Measurements from ENCODE around the gene CAMKMT. TPM values are rescaled to one million over a fixed set of nuclear protein-coding genes. Genes with fewer than 3 reads are reported as not detected.

CAMKMT gene
- total RNA-seq, 2 experiments from 2014 or later: 25.7 to 27.4 TPM

DNA sequence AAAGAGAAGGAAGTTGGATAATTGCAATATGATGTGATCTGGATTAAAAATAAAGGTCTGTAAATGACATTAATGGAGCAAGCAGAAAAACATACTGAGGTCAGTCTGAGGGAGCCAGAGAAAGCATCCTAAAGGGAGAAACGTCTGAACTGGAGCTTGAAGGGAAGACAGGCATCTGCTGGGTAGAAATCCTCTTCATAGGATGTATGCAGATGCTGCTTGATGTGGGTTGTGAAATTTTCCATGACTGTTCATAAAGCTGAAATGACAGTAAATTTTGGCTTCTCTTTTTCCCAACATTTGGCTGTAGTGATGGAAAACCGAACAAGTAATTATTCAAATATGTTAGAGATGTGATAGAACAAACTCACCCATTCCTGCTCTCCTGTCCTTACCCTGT lies 287.6 kb downstream of the CAMKMT start:
- CTCF ChIA-PET (ENCODE audit: unreplicated experiment): no interaction called here
- no TSS peak for BruUV-seq (replicated peaks)
- POLR2A ChIA-PET: interaction anchor here (0.6 kb wide), 2 partner anchors 24 to 275 kb away, joined by 3 read pairs; no protein-coding TSS in a partner anchor

DNA sequence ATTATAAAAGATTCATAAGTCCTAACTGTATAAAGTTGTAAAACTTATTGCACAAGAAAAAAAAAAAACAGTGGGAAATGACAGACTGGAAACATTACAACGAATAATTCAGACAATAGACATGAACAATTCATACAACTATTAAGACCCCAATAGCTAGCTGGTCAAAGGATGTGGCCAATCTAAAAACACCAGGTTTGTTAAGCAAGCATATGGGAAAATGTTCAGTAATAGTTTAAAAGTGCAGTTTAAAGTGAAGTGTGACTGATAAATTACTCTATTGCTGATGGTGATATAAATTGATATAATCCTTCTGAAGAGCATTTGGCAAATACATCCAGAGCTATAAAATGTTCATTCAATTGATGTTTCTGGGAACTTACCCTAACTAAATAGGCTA lies 289.0 kb downstream of the CAMKMT start:
- no peak overlapping the region for H3K4me3 ChIP-seq (ENCODE audit: low read depth, low read length, poor library complexity, severe bottlenecking)
- no peak overlapping the region for H3K27ac ChIP-seq (ENCODE audit: low read depth, low read length, poor library complexity, severe bottlenecking)
- H3K9me3 ChIP-seq (ENCODE audit: low read length): no peaks in the 10 kb centered on the region
- H3K4me2 ChIP-seq (ENCODE audit: low read length): no peak overlapping the region
- POLR2A ChIA-PET: no interaction called here
- DNase-seq (ENCODE audit: low spot score): no peak
- no TSS peak for BruUV-seq (replicated peaks)
- CTCF ChIA-PET (ENCODE audit: unreplicated experiment): no interaction called here
- intact Hi-C loops (cut with micrococcal nuclease; ENCODE audit: unreplicated experiment): no loop called here
- H3K4me1 ChIP-seq (ENCODE audit: insufficient read depth, low read length, poor library complexity, severe bottlenecking): no peaks in the 10 kb centered on the region
- 0 out of 2 replicates have a peak, but pooled peaks cover 4% of the 10 kb centered on the region for H4K20me1 ChIP-seq (ENCODE audit: insufficient read depth, low read length)
- H3K9me2 ChIP-seq (ENCODE audit: insufficient read depth, low read length): no peaks in the 10 kb centered on the region
- H3K36me3 ChIP-seq (ENCODE audit: insufficient read depth, low read length): no peaks in the 10 kb centered on the region
- H2AFZ ChIP-seq (ENCODE audit: low read length): no peak overlapping the region
- H3K79me2 ChIP-seq (ENCODE audit: insufficient read depth, low read depth, low read length): no peaks in the 10 kb centered on the region
- TF ChIP-seq, protein P1, sequence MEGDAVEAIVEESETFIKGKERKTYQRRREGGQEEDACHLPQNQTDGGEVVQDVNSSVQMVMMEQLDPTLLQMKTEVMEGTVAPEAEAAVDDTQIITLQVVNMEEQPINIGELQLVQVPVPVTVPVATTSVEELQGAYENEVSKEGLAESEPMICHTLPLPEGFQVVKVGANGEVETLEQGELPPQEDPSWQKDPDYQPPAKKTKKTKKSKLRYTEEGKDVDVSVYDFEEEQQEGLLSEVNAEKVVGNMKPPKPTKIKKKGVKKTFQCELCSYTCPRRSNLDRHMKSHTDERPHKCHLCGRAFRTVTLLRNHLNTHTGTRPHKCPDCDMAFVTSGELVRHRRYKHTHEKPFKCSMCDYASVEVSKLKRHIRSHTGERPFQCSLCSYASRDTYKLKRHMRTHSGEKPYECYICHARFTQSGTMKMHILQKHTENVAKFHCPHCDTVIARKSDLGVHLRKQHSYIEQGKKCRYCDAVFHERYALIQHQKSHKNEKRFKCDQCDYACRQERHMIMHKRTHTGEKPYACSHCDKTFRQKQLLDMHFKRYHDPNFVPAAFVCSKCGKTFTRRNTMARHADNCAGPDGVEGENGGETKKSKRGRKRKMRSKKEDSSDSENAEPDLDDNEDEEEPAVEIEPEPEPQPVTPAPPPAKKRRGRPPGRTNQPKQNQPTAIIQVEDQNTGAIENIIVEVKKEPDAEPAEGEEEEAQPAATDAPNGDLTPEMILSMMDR (conservative IDR thresholded peaks at IDR 0.05; ENCODE audit: low read length): no peak
- TF ChIP-seq EZH2phosphoT487 (IDR thresholded peaks at IDR 0.05; ENCODE audit: borderline replicate concordance, low read depth, low read length): no peak

More for the DNA sequence above, 287.6 kb downstream of the CAMKMT start:
- Histone ChIP-seq H3K27ac (ENCODE audit: low read depth, low read length, poor library complexity, severe bottlenecking) (no peak overlapping the region), H3K9me2 (ENCODE audit: insufficient read depth, low read length) (no peaks in the 10 kb centered on the region), H3K79me2 (ENCODE audit: insufficient read depth, low read depth, low read length) (no peaks in the 10 kb centered on the region), H3K4me2 (ENCODE audit: low read length) (no peak overlapping the region), H3K9me3 (ENCODE audit: low read length) (no peaks in the 10 kb centered on the region), H3K4me3 (ENCODE audit: low read depth, low read length, poor library complexity, severe bottlenecking) (no peak overlapping the region), H3K36me3 (ENCODE audit: insufficient read depth, low read length) (no peaks in the 10 kb centered on the region), H4K20me1 (ENCODE audit: insufficient read depth, low read length) (0 out of 2 replicates have a peak, but pooled peaks cover 4% of the 10 kb centered on the region), H2AFZ (ENCODE audit: low read length) (no peak overlapping the region), H3K4me1 (ENCODE audit: insufficient read depth, low read length, poor library complexity, severe bottlenecking) (no peaks in the 10 kb centered on the region)
- intact Hi-C loops (cut with micrococcal nuclease; ENCODE audit: unreplicated experiment): no loop called here
- no peak for DNase-seq (ENCODE audit: low spot score)
- TF ChIP-seq, protein P1 (conservative IDR thresholded peaks at IDR 0.05; ENCODE audit: low read length): no peak
- no peak for TF ChIP-seq EZH2phosphoT487 (IDR thresholded peaks at IDR 0.05; ENCODE audit: borderline replicate concordance, low read depth, low read length)

DNA sequence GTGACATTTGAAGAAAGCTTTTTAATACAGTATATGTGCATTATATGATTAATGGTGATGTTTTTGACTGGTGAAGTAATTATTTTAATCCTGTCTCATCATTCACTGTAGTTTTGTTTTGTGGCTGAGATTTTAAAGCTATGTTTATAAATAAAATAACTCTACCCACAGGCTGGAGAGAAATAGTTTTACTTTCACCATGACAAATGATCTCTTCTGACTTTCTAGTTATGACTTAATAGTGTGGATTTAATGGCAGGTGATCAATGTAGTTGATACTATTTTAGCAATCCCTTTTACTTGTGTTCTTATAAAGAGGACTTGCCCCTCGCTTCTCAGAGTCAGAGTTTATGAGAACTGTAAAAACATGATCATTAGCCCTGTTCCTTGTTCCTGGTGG lies 290.2 kb downstream of the CAMKMT start:
- intact Hi-C loops (cut with micrococcal nuclease; ENCODE audit: unreplicated experiment): no loop called here
- no peak overlapping the region for H3K4me3 ChIP-seq (ENCODE audit: low read depth, low read length, poor library complexity, severe bottlenecking)
- CTCF ChIA-PET (ENCODE audit: unreplicated experiment): no interaction called here
- H3K79me2 ChIP-seq (ENCODE audit: insufficient read depth, low read depth, low read length): no peaks in the 10 kb centered on the region
- no peaks in the 10 kb centered on the region for H3K36me3 ChIP-seq (ENCODE audit: insufficient read depth, low read length)
- H3K9me3 ChIP-seq (ENCODE audit: low read length): no peaks in the 10 kb centered on the region
- TF ChIP-seq EZH2phosphoT487 (IDR thresholded peaks at IDR 0.05; ENCODE audit: borderline replicate concordance, low read depth, low read length): no peak
- TF ChIP-seq, protein P1 (conservative IDR thresholded peaks at IDR 0.05; ENCODE audit: low read length): no peak
- POLR2A ChIA-PET: interaction anchor here (0.6 to 0.8 kb wide), 3 partner anchors 18 to 78 kb away, joined by 3 read pairs; no protein-coding TSS in a partner anchor
- BruUV-seq (replicated peaks): no TSS peak
- no peaks in the 10 kb centered on the region for H3K4me1 ChIP-seq (ENCODE audit: insufficient read depth, low read length, poor library complexity, severe bottlenecking)
- no peak overlapping the region for H2AFZ ChIP-seq (ENCODE audit: low read length)
- no peak overlapping the region for H3K27ac ChIP-seq (ENCODE audit: low read depth, low read length, poor library complexity, severe bottlenecking)
- no peaks in the 10 kb centered on the region for H3K9me2 ChIP-seq (ENCODE audit: insufficient read depth, low read length)
- no peak for DNase-seq (ENCODE audit: low spot score)
- H3K4me2 ChIP-seq (ENCODE audit: low read length): no peak overlapping the region
- 0 out of 2 replicates have a peak, but pooled peaks cover 4% of the 10 kb centered on the region for H4K20me1 ChIP-seq (ENCODE audit: insufficient read depth, low read length)
